ENCODE data around the gene ZMYND11.

The ZMYND11 gene

GRCh38 chr10:269440-270074 lies 134.3 kb downstream of the ZMYND11 start:
- POLR2A ChIA-PET, result no interaction called here
- CTCF ChIA-PET, result no interaction called here
- TF ChIP-seq CTCF (IDR thresholded peaks at IDR 0.05; ENCODE audit: insufficient read depth, low read length, missing control alignments), result no peak
- DNase-seq (ENCODE audit: low read depth, low spot score), result no peak
- no peak overlapping the region for H3K4me3 ChIP-seq (ENCODE audit: low read depth, low read length)

- ChIA-PET CTCF (interaction anchor here (0.7 to 0.9 kb wide), 2 partner anchors 8 to 10 kb away, joined by 3 read pairs; no protein-coding TSS in a partner anchor), POLR2A (interaction anchor here (0.6 kb wide), 1 partner anchor 8 kb away, joined by 3 read pairs; no protein-coding TSS in a partner anchor)
- TF ChIP-seq CTCF (IDR thresholded peaks at IDR 0.05; ENCODE audit: insufficient read depth, low read length, missing control alignments), result no peak
- no peak for DNase-seq (ENCODE audit: low read depth, low spot score)
- no peak overlapping the region for H3K4me3 ChIP-seq (ENCODE audit: low read depth, low read length)
These were observed 135.9 kb downstream of the ZMYND11 start for GRCh38 chr10:271201-271600.

GRCh38 chr10:271722-272121 lies 136.5 kb downstream of the ZMYND11 start:
- no peak for DNase-seq (ENCODE audit: low read depth, low spot score)
- TF ChIP-seq CTCF (IDR thresholded peaks at IDR 0.05; ENCODE audit: insufficient read depth, low read length, missing control alignments), result no peak
- ChIA-PET POLR2A (interaction anchor here (0.6 kb wide), 1 partner anchor 8 kb away, joined by 3 read pairs; no protein-coding TSS in a partner anchor), CTCF (interaction anchor here (0.9 kb wide), 1 partner anchor 8 kb away, joined by 3 read pairs; no protein-coding TSS in a partner anchor)
- no peak overlapping the region for H3K4me3 ChIP-seq (ENCODE audit: low read depth, low read length)

GRCh38 chr10:273088-273487 lies 137.8 kb downstream of the ZMYND11 start:
- DNase-seq (ENCODE audit: low read depth, low spot score), result no peak
- POLR2A ChIA-PET, result no interaction called here
- CTCF ChIA-PET, result no interaction called here
- no peak for TF ChIP-seq CTCF (IDR thresholded peaks at IDR 0.05; ENCODE audit: insufficient read depth, low read length, missing control alignments)
- no peak overlapping the region for H3K4me3 ChIP-seq (ENCODE audit: low read depth, low read length)

- no peak for DNase-seq (ENCODE audit: low read depth, low spot score)
- ChIA-PET CTCF (no interaction called here), POLR2A (no interaction called here)
- no peak overlapping the region for H3K4me3 ChIP-seq (ENCODE audit: low read depth, low read length)
- TF ChIP-seq CTCF (IDR thresholded peaks at IDR 0.05; ENCODE audit: insufficient read depth, low read length, missing control alignments), result no peak
These were observed 139.6 kb downstream of the ZMYND11 start for GRCh38 chr10:274866-275265.

DNA sequence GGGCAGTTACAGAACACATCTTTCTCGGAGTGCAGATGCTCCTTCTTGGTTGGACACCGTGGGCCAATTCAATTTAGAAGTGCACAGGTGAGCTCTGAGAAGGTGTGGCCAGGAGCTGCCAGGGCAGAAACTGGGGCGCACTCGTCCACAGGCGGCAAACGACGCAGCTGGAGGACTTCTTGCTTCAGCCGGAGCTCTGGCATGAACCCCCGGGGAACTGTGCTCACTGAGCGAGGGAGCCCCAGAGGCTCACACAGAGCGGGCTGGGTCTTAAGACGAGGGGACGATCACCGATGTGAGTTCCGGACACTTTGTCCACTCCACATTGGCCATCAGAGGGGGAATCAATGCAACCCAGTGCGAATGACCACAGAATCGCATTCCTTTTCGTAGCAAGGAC lies 140.4 kb downstream of the ZMYND11 start:
- POLR2A ChIA-PET, result no interaction called here
- H3K4me3 ChIP-seq (ENCODE audit: low read depth, low read length), result no peak overlapping the region

More for the DNA sequence above, 140.4 kb downstream of the ZMYND11 start:
- CTCF ChIA-PET, result no interaction called here
- no peak for DNase-seq (ENCODE audit: low read depth, low spot score)
- no peak for TF ChIP-seq CTCF (IDR thresholded peaks at IDR 0.05; ENCODE audit: insufficient read depth, low read length, missing control alignments)

Measured in AG04449 (cell line).